H1 (cell line): Measurements from ENCODE around the gene GAS7. TPM values are rescaled to one million over a fixed set of nuclear protein-coding genes. Genes with fewer than 3 reads are reported as not detected.

Source experiments
- CTCF ChIA-PET: fragments of 300-600 bp; sonication (Branson Sonifier 250); formaldehyde crosslinking; loops from one replicate; lab custom pipeline; 2021; ENCODE audit not compliant: partially characterized antibody; lab: Charles Lee
- POLR2A ChIA-PET: fragments of 300-600 bp; sonication (Branson Sonifier 250); formaldehyde crosslinking; loops from one replicate; lab custom pipeline; 2021; ENCODE audit warnings: inconsistent platforms; ENCODE audit not compliant: partially characterized antibody; lab: Charles Lee
- DNase-seq, 2 experiments: peaks; one replicate each; pipeline versions ENCODE4 v3.0.0 to v3.0.0-alpha.2; 2010 to 2022; ENCODE audit warnings: low spot score in 2 of 2, low read depth in 1 of 2, mixed read lengths in 1 of 2
- FAIRE-seq: peaks from 2 replicates; lab custom pipeline; 2011; peaks lifted over from hg19 to GRCh38; lab: Jason Lieb, UNC
- H2AFZ ChIP-seq: 2 replicates; pipeline ENCODE4 v1.8.1; 2012; ENCODE audit warnings: low read length, inconsistent platforms
- H2AK5ac ChIP-seq: 2 replicates; pipeline ENCODE4 v1.6.1; 2013; ENCODE audit warnings: low read depth, low read length
- H2BK120ac ChIP-seq: replicated peaks from 2 replicates; pipeline ENCODE3; 2013; ENCODE audit warnings: low read depth, low read length, inconsistent platforms
- H2BK12ac ChIP-seq: 2 replicates; pipeline ENCODE4 v1.6.1; 2013; ENCODE audit warnings: low read depth, low read length
- H2BK15ac ChIP-seq: 2 replicates; pipeline ENCODE4 v1.6.1; 2013; ENCODE audit warnings: low read length
- H2BK20ac ChIP-seq: 2 replicates; pipeline ENCODE4 v1.6.1; 2013; ENCODE audit warnings: low read length
- H2BK5ac ChIP-seq: 2 replicates; pipeline ENCODE4 v1.6.1; 2013; ENCODE audit warnings: low read depth, low read length
- H3K14ac ChIP-seq: 2 replicates; pipeline ENCODE4 v1.6.1; 2013; ENCODE audit warnings: inconsistent platforms; ENCODE audit not compliant: insufficient read length
- H3K18ac ChIP-seq: 2 replicates; pipeline ENCODE4 v1.6.1; 2013; ENCODE audit warnings: low read length; ENCODE audit errors: extremely low read depth
- H3K23ac ChIP-seq: 2 replicates; pipeline ENCODE4 v1.6.1; 2013; ENCODE audit warnings: inconsistent platforms; ENCODE audit not compliant: insufficient read length
- H3K23me2 ChIP-seq: 2 replicates; pipeline ENCODE4 v1.6.1; 2013; ENCODE audit warnings: low read depth, low read length
- H3K27ac ChIP-seq: 2 replicates; pipeline ENCODE4 v1.6.1; 2011; ENCODE audit warnings: low read depth, low read length, inconsistent platforms
- H3K27me3 ChIP-seq, 4 experiments: replicated peaks in 1 of 4; 1 replicate in 1 of 4; 2 replicates in 3 of 4; pipeline versions ENCODE4 v1.6.1 to v1.8.1; 2011 to 2013; ENCODE audit warnings: low read length in 3 of 4, mild to moderate bottlenecking in 3 of 4, inconsistent platforms in 2 of 4, mixed read lengths in 2 of 4, moderate library complexity in 1 of 4; ENCODE audit not compliant: control insufficient read depth in 3 of 4, insufficient read depth in 3 of 4; ENCODE audit errors: extremely low read depth in 1 of 4
- H3K36me3 ChIP-seq, 4 experiments: 2 replicates each; pipeline versions ENCODE4 v1.6.1 to v1.8.1; 2011 to 2013; ENCODE audit warnings: mild to moderate bottlenecking in 4 of 4, low read length in 3 of 4, moderate library complexity in 2 of 4, control low read depth in 1 of 4, inconsistent platforms in 1 of 4; ENCODE audit not compliant: insufficient read depth in 4 of 4, control insufficient read depth in 2 of 4
- H3K4ac ChIP-seq: replicated peaks from 2 replicates; pipeline ENCODE3; 2013; ENCODE audit warnings: low read length, low read depth, mixed read lengths, inconsistent platforms; ENCODE audit not compliant: insufficient read length
- H3K4me1 ChIP-seq, 4 experiments: replicated peaks in 1 of 4; 1 replicate in 1 of 4; 2 replicates in 3 of 4; pipeline versions ENCODE4 v1.6.1 to v1.8.1; 2011 to 2013; ENCODE audit warnings: low read length in 3 of 4, inconsistent platforms in 2 of 4, mixed read lengths in 1 of 4; ENCODE audit not compliant: insufficient read depth in 4 of 4, control insufficient read depth in 3 of 4
- H3K4me2 ChIP-seq, 2 experiments: 2 replicates each; pipeline versions ENCODE4 v1.6.1 to v1.8.1; 2011 to 2013; ENCODE audit warnings: low read depth in 2 of 2, low read length in 2 of 2, control low read depth in 1 of 2, inconsistent platforms in 1 of 2, mild to moderate bottlenecking in 1 of 2; ENCODE audit not compliant: insufficient read depth in 1 of 2
- H3K4me3 ChIP-seq, 4 experiments: fragments of 200-600, 300-600 bp in 1 of 4; sonication (generic), shearing (Covaris generic), sonication (Bioruptor Twin) in 1 of 4; 2 replicates each; pipeline versions ENCODE4 v1.5.1 to v1.8.1; 2011 to 2016; ENCODE audit warnings: low read length in 4 of 4, low read depth in 3 of 4, control low read depth in 2 of 4, inconsistent platforms in 2 of 4, mild to moderate bottlenecking in 2 of 4, mixed read lengths in 1 of 4, moderate library complexity in 1 of 4; ENCODE audit not compliant: insufficient read depth in 2 of 4; ENCODE audit errors: extremely low read depth in 1 of 4
- H3K56ac ChIP-seq: replicated peaks from 2 replicates; pipeline ENCODE3; 2013; ENCODE audit warnings: low read depth, mild to moderate bottlenecking, mixed read lengths, low read length, inconsistent platforms; ENCODE audit not compliant: insufficient read length
- H3K79me1 ChIP-seq: 2 replicates; pipeline ENCODE4 v1.6.1; 2013; ENCODE audit warnings: low read depth, low read length, control low read depth
- H3K79me2 ChIP-seq, 2 experiments: 2 replicates each; pipeline versions ENCODE4 v1.6.1 to v1.8.1; 2012 to 2013; ENCODE audit warnings: low read length in 2 of 2, mild to moderate bottlenecking in 2 of 2, inconsistent platforms in 1 of 2; ENCODE audit not compliant: insufficient read depth in 2 of 2, control insufficient read depth in 1 of 2
- H3K9ac ChIP-seq, 4 experiments: replicated peaks in 1 of 4; 1 replicate in 1 of 4; 2 replicates in 3 of 4; pipeline versions ENCODE4 v1.6.1 to v1.8.1; 2011 to 2013; ENCODE audit warnings: low read depth in 3 of 4, low read length in 3 of 4, control low read depth in 2 of 4, mild to moderate bottlenecking in 2 of 4, moderate library complexity in 2 of 4, inconsistent platforms in 1 of 4; ENCODE audit errors: extremely low read depth in 1 of 4
- H3K9me3 ChIP-seq, 2 experiments: 2 replicates each; pipeline versions ENCODE4 v1.6.1 to v1.8.1; 2012 to 2013; ENCODE audit warnings: mild to moderate bottlenecking in 2 of 2, moderate library complexity in 2 of 2, control low read depth in 1 of 2, inconsistent platforms in 1 of 2, low read depth in 1 of 2, low read length in 1 of 2, mixed read lengths in 1 of 2; ENCODE audit not compliant: insufficient read depth in 2 of 2
- H4K20me1 ChIP-seq, 2 experiments: replicated peaks in 1 of 2; 2 replicates each; pipeline versions ENCODE3 to v1.8.1; 2011 to 2013; ENCODE audit warnings: inconsistent platforms in 2 of 2, low read length in 2 of 2, mild to moderate bottlenecking in 1 of 2; ENCODE audit not compliant: insufficient read depth in 2 of 2, control insufficient read depth in 1 of 2
- H4K5ac ChIP-seq: 2 replicates; pipeline ENCODE4 v1.6.1; 2013; ENCODE audit warnings: low read length, low read depth, mixed read lengths, inconsistent platforms; ENCODE audit not compliant: insufficient read length
- H4K8ac ChIP-seq: 2 replicates; pipeline ENCODE4 v1.8.0; 2013; ENCODE audit warnings: mild to moderate bottlenecking, moderate library complexity, low read length, inconsistent platforms; ENCODE audit not compliant: insufficient read depth; ENCODE audit errors: extremely low read depth
- H4K91ac ChIP-seq: replicated peaks from 2 replicates; pipeline ENCODE3; 2013; ENCODE audit warnings: low read length, mixed read lengths, inconsistent platforms; ENCODE audit not compliant: insufficient read length
- ASH2L ChIP-seq: fragments of 200-600, 300-600 bp; sonication (generic); IDR thresholded peaks from one replicate; pipeline ENCODE4 v1.7.1; 2017; ENCODE audit warnings: low read length
- BCL11A ChIP-seq, 2 experiments: IDR thresholded peaks; one replicate each; pipeline ENCODE4 v1.6.1; 2011; ENCODE audit warnings: low read depth in 2 of 2, low read length in 2 of 2, mild to moderate bottlenecking in 2 of 2
- CTCF ChIP-seq, 3 experiments: IDR thresholded peaks; 1 replicate in 2 of 3; 2 replicates in 1 of 3; pipeline versions ENCODE4 v1.5.1 to v1.6.1; 2011; ENCODE audit warnings: low read length in 3 of 3, mild to moderate bottlenecking in 3 of 3, inconsistent platforms in 2 of 3, low read depth in 1 of 3, moderate library complexity in 1 of 3; ENCODE audit not compliant: insufficient read depth in 1 of 3; ENCODE audit errors: control extremely low read depth in 1 of 3
- EP300 ChIP-seq, 2 experiments: IDR thresholded peaks; 1 replicate in 1 of 2; 2 replicates in 1 of 2; pipeline ENCODE4 v1.6.1; 2011 to 2012; ENCODE audit warnings: low read depth in 2 of 2, low read length in 2 of 2, mild to moderate bottlenecking in 2 of 2, borderline replicate concordance in 1 of 2, inconsistent platforms in 1 of 2, moderate library complexity in 1 of 2
- GTF2F1 ChIP-seq: IDR thresholded peaks from 2 replicates; pipeline ENCODE4 v1.6.1; 2012; ENCODE audit warnings: low read depth, low read length, improper control_type of control experiment, borderline replicate concordance
- MAX ChIP-seq: IDR thresholded peaks from 2 replicates; pipeline ENCODE4 v1.6.1; 2012; ENCODE audit warnings: inconsistent platforms
- PHF8 ChIP-seq: fragments of 200-600 bp; sonication (generic); conservative IDR thresholded peaks from 2 replicates; pipeline ENCODE4 v1.7.1; 2012; ENCODE audit warnings: low read depth, mild to moderate bottlenecking, inconsistent platforms, low read length, moderate library complexity
- SIN3A ChIP-seq, 2 experiments: IDR thresholded peaks in 1 of 2; conservative IDR thresholded peaks in 1 of 2; 2 replicates each; pipeline ENCODE4 v1.6.1; 2011 to 2012; ENCODE audit warnings: low read length in 2 of 2, improper control_type of control experiment in 1 of 2, low read depth in 1 of 2, mild to moderate bottlenecking in 1 of 2
- SP1 ChIP-seq: IDR thresholded peaks from 2 replicates; pipeline ENCODE4 v1.6.1; 2011; ENCODE audit warnings: low read depth, low read length
- TCF12 ChIP-seq: IDR thresholded peaks from 2 replicates; pipeline ENCODE4 v1.6.1; 2011; ENCODE audit warnings: low read depth, mild to moderate bottlenecking, low read length
- WGBS, 2 experiments: shearing (Covaris generic) in 1 of 2; methylation state at CpG; one replicate each; pipeline versions ENCODE4 v1.1.6 to v1.1.7; 2013 to 2015; ENCODE audit warnings: low lambda C conversion rate in 2 of 2, mixed read lengths in 2 of 2, inconsistent platforms in 1 of 2, low coverage in 1 of 2, missing lambda C conversion rate in 1 of 2; ENCODE audit not compliant: insufficient replicate concordance in 2 of 2, insufficient coverage in 1 of 2, insufficient read length in 1 of 2; ENCODE audit errors: extremely low coverage in 1 of 2, missing lambda C conversion rate in 1 of 2; 5-methylcytosine and 5-hydroxymethylcytosine counted together
- polyA plus RNA-seq, 7 experiments: library from polyadenylated mRNA; depleted of rRNA in 3 of 7; stranded (reverse) in 5 of 7; unstranded in 2 of 7; fragments of >200 nt in 5 of 7; fragments of 200-250 nt in 2 of 7; gene quantifications; 1 replicate in 5 of 7; 2 replicates in 1 of 7; 4 replicates in 1 of 7; pipeline versions ENCODE4 v1.2.1 to v1.2.3, GENCODE V29; 2011 to 2013; ENCODE audit warnings: missing spikeins in 2 of 7, mixed read lengths in 2 of 7
- total RNA-seq: library from RNA; stranded (reverse); fragmentation: NEBNext Ultra II Directional; extraction: Animal tissue kit (Norgen Biotek cat#: 25700); gene quantifications from 2 replicates; pipeline ENCODE4 v1.2.1, GENCODE V29; 2021

The GAS7 gene
- total and polyA plus RNA-seq, 2 of the 8 experiments (the other 6 are each of a cell fraction or from before 2014, with no cell fraction given): 5.0 to 14.5 TPM

- Histone ChIP-seq H3K79me1 (no peaks in the 10 kb centered on the region), H2BK120ac (no peak overlapping the region), H3K36me3 (no peaks in the 10 kb centered on the region), H2AFZ (no peak overlapping the region), H3K27me3 (no peaks in the 10 kb centered on the region), H3K4me1 (no peaks in the 10 kb centered on the region), H3K23me2 (0 out of 2 replicates have a peak, but pooled peaks cover 2% of the 10 kb centered on the region), H2BK20ac (no peak overlapping the region), H4K5ac (no peak overlapping the region), H2BK5ac (no peak overlapping the region), H3K9ac (no peak overlapping the region), H4K8ac (no peak overlapping the region), H4K91ac (no peak overlapping the region), H3K23ac (no peak overlapping the region), H3K4me3 (no peak overlapping the region), H3K79me2 (no peaks in the 10 kb centered on the region), H3K18ac (no peak overlapping the region), H3K9me3 (no peaks in the 10 kb centered on the region), H3K56ac (no peak overlapping the region), H2AK5ac (no peak overlapping the region), H3K4ac (no peak overlapping the region), H2BK15ac (no peak overlapping the region), H3K14ac (no peak overlapping the region), H3K27ac (no peak overlapping the region), H3K4me2 (no peak overlapping the region), H4K20me1 (no peaks in the 10 kb centered on the region), H2BK12ac (no peak overlapping the region)
- no peak for TF ChIP-seq SP1
- no peak for TF ChIP-seq MAX
- TF ChIP-seq BCL11A (IDR thresholded peaks at IDR 0.05; ENCODE audit: low read depth in 2 of 2, low read length in 2 of 2): no peak
- TF ChIP-seq EP300 (IDR thresholded peaks at IDR 0.05; ENCODE audit: borderline replicate concordance in 1 of 2, low read depth in 2 of 2, low read length in 2 of 2): no peak
- no peak for TF ChIP-seq PHF8
- no peak for TF ChIP-seq SIN3A (conservative IDR thresholded peaks at IDR 0.05 in 1 of 2, IDR thresholded peaks at IDR 0.05 in 1 of 2; ENCODE audit: low read depth in 1 of 2, low read length in 2 of 2)
- no peak for TF ChIP-seq GTF2F1
- no peak for TF ChIP-seq TCF12
- TF ChIP-seq ASH2L: no peak
- TF ChIP-seq CTCF (IDR thresholded peaks at IDR 0.05; ENCODE audit: control extremely low read depth in 1 of 3, insufficient read depth in 1 of 3, low read depth in 1 of 3, low read length in 3 of 3): no peak
- POLR2A ChIA-PET: interaction anchor here (1.0 kb wide), 2 partner anchors 9 to 10 kb away, joined by 3 to 4 read pairs; no protein-coding TSS in a partner anchor
- FAIRE-seq (no peak), DNase-seq (no peak)
- CTCF ChIA-PET: interaction anchor here (0.9 to 1.0 kb wide), 4 partner anchors 20 to 27 kb away, joined by 3 read pairs; no protein-coding TSS in a partner anchor
- 94% methylated on average over 10 of the region's 10 CpGs; no CpG with 5 or more reads in 1 of the 2 experiments for WGBS, 2 experiments
Measured at GRCh38 chr17:9948928-9949327, 249.5 kb downstream of the GAS7 start.
